CD4-positive, alpha-beta T cell treated with Interferon gamma for 1 hour (primary cell): Measurements from ENCODE around the gene KLHL24.
"Not testable (repeated sequence)": the region's sequence is repeated elsewhere in the genome, so short reads cannot be mapped to it uniquely, and the experiment has no call there.

Source experiments
- DNase-seq: peaks from one replicate; pipeline ENCODE4 v3.0.0-alpha.2; 2020

KLHL24 gene

GRCh38 chr3:183636221-183637105, 1.0 kb downstream of the KLHL24 start:
- DNase-seq, result peak; percentile 92

- DNase-seq, result no peak
Measured at GRCh38 chr3:183637106-183637486, 1.7 kb downstream of the KLHL24 start.

DNA sequence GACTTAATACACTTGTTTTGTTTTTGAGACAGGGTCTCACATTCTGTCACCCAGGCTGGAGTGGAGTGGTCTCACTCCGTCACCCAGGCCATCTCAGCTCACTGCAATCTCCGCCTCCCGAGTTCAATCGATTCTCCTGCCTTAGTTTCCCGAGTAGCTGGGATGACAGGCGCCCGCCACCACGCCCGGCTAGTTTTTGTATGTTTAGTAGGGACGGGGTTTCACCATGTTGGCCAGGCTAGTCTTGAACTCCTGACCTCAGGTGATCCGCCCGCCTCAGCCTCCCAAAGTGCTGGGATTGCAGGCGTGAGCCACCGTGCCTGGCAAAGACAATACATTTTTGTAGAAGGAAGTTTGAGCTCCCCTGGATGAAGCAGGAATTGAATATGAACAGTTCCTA, 2.2 kb downstream of the KLHL24 start:
- DNase-seq, result not testable (repeated sequence)

GRCh38 chr3:183638101-183638852, 2.9 kb downstream of the KLHL24 start:
- no peak for DNase-seq

DNA sequence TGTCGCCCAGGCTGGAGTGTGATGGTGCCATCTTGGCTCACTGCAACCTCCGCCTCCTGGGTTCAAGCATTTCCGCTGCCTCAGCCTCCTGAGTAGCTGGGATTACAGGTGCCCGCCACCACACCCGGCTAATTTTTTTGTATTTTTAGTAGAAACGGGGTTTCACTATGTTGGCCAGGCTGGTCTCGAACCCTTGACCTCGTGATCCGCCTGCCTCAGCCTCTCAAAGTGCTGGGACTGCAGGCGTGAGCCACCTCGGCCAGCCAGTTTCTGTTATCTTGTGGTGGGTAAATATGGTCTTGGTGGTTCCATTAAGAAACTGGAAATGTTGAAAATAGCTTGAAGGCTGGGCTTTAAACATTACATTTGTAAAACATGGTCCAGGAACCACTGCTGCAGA, 5.2 kb downstream of the KLHL24 start:
- DNase-seq, result not testable (repeated sequence)

DNA sequence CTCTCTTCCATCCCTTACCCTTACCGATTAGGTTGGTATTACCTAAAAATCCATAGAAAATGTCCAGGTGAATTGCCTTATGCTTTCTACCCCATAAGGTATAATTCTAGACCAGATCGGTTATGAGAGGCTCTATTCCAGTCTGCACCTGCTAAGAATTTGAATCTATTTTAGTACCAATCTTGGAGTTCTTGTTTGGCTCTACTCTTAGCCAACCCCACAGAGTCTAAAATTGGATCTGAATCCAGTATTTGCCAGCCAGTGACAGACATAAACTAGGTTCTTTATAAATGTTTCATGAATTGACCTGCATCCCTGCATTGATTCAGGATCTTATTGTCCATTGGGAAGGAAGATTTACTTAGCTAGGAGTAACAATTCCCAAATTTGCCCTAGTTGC, 6.5 kb downstream of the KLHL24 start:
- DNase-seq, result no peak

DNA sequence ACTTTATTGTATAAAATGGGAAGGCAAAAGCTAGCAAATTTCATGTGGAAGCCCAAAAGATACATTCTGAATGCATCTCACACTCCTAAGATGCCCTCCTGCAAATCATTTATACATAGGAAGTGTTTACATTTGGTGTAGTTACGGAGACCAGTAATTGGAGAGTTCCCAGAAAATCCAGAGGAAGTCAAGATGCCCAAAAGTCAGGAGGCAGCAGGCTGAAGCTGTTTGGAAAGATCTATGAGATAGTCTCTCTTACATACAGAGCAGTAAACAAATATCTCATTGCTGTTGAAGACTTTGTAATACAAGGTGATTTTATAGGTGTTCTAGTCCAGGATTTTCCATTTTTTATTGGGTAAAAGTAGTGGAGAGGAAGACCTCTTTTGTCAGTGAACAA, 8.8 kb downstream of the KLHL24 start:
- no peak for DNase-seq

- no peak for DNase-seq
Measured at GRCh38 chr3:183645254-183645653, 9.8 kb downstream of the KLHL24 start.

- no peak for DNase-seq
Measured at GRCh38 chr3:183650554-183650953, 15.1 kb downstream of the KLHL24 start.

- no peak for DNase-seq
Measured at GRCh38 chr3:183653209-183654064, 18.0 kb downstream of the KLHL24 start.

DNA sequence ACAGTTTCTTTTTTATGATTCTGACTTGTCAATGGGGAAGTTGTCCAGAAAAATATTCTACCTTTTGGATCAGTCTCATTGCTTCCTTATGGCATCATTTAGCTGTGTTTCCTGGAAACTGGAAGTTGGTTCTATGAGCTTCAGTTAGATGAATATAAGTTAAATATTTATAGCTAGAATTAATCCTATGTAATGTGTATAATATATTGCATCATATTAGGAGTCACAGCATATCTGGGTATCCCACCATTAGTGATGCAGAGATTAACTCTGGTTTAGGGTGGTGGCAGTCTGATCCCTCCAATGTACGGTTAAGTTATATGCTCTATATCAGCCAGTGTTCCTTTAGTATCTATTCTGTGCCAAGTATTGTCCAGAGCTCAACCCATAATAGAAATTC, 19.3 kb downstream of the KLHL24 start:
- DNase-seq, result no peak

DNA sequence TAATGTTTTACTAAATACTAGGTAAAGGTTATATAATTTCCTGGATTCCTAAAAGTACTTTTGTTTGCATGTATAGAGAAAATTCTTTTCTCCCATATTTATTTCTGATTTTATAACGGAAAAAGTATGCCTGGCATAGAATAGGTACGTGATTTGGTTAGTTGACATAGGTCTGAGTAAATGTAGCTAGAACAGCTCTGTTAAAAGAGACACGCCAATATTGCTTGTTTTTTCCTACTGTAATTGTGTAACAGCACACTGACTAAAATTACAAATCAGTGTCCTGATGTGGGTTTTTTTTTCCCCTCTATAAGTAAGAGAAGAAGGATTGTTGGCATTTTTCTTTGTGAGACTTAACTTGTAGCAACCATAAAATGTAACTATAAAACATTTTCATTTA, 26.7 kb downstream of the KLHL24 start:
- DNase-seq, result no peak

GRCh38 chr3:183664913-183665381, 29.5 kb downstream of the KLHL24 start:
- DNase-seq, result no peak

DNA sequence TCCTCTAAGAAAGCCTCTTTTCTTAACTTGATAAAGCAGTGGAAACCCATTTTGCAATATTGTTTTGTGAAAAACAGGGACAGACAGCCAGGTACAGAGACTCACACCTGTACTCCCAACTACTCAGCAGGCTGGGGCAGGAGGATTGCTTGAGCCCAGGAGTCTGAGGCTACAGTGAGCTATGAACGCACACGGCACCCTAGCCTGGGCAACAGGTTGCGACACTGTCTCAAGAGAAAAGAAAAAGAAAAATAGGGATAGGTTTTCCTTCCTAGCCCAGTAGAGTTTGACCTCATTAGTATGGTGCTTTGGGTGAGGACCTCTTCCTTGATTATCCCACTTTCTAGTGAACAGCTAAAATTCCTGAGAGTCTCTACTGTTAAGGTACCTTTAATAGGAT, 44.6 kb downstream of the KLHL24 start:
- DNase-seq, result no peak

GRCh38 chr3:183687705-183688104, 52.3 kb downstream of the KLHL24 start:
- no peak for DNase-seq

DNA sequence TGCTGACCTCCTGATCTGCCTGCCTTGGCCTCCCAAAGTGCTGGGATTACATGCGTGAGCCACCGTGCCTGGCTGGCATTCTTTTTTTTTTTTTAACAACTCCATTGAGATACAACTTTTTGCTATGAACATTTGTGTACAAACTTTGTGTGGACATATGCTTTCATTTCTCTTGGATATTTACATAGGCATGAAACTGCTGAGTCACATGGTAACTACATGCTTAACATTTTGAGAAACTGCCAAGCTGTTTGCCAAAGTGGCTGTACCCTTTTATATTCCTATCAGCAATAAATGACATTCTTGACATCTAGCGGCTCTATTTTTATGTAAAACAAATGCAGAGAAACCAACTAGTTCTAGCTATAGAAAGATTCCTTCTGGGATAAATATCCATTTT, 53.5 kb downstream of the KLHL24 start:
- no peak for DNase-seq

GRCh38 chr3:183689621-183690020, 54.2 kb downstream of the KLHL24 start:
- not testable (repeated sequence) for DNase-seq

- DNase-seq, result no peak
Measured at GRCh38 chr3:183690402-183690995, 55.1 kb downstream of the KLHL24 start.

DNA sequence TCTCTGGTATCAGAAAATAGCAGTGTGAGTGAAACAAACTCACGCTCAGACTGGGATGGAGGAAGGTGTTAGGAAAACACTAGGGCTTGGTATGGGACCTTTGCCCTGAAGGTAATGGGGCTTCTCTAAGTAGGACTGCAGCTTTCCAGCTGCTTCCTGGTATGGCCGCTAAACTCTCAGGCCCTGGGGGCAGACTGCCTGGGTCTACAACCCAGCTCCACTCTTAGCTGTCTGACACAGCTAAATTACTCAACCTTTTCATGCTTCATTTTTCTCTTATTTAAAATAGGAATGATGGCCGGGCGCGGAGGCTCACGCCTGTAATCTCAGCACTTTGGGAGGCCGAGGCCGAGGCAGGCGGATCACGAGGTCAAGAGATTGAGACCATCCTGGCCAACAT, 57.0 kb downstream of the KLHL24 start:
- DNase-seq, result no peak

- no peak for DNase-seq
Measured at GRCh38 chr3:183695569-183696364, 60.3 kb downstream of the KLHL24 start.

DNA sequence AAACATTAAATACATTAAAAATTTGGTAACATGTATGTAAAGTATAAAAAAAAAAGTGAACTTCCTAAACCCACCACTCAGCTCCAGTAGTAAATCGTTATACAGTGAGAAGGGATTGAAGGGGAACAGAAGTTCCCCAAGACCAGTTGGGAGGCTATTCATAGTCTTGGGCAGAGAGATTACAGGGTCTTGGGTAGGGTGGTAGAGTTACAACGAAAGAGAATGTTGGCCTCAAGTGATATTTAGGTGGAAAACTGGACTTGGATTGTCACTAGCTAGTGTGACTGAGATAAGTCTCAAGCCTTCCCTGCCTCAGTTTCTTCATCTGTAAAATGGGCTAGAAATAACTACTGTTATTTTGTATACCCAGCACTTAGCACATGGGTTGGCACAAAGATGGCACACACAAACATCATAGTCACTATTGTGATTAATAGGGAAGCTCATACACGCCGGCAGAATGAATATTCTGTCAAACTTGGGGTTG, 61.7 kb downstream of the KLHL24 start:
- DNase-seq, result no peak
